Liver (tissue), 9 donors: ENCODE measurements around the gene OR52K1. TPM values are rescaled to one million over a fixed set of nuclear protein-coding genes. Genes with fewer than 3 reads are reported as not detected.

Source experiments
- DNase-seq: peaks from one replicate; pipeline ENCODE4 v3.0.0-alpha.2; 2017; ENCODE audit warnings: low spot score
- H3K27ac ChIP-seq, 2 donors: one replicate each; pipeline ENCODE4 v1.7.0; 2013; ENCODE audit warnings: inconsistent platforms in 2 of 2, low read length in 2 of 2, control low read depth in 1 of 2, low read depth in 1 of 2, mild to moderate bottlenecking in 1 of 2
- H3K27me3 ChIP-seq, 4 donors: one replicate each; pipeline versions ENCODE4 v1.6.1 to v1.7.0; 2013; ENCODE audit warnings: low read length in 3 of 4, inconsistent platforms in 1 of 4, mild to moderate bottlenecking in 1 of 4, moderate library complexity in 1 of 4; ENCODE audit not compliant: control insufficient read depth in 4 of 4, insufficient read depth in 4 of 4
- H3K36me3 ChIP-seq, 4 donors: one replicate each; pipeline versions ENCODE4 v1.6.1 to v1.7.0; 2013; ENCODE audit warnings: low read length in 3 of 4, mild to moderate bottlenecking in 3 of 4, low read depth in 1 of 4, moderate library complexity in 1 of 4; ENCODE audit not compliant: control insufficient read depth in 4 of 4, insufficient read depth in 3 of 4
- H3K4me1 ChIP-seq, 4 donors: one replicate each; pipeline versions ENCODE4 v1.6.1 to v1.7.0; 2013; ENCODE audit warnings: low read length in 3 of 4, mild to moderate bottlenecking in 3 of 4, moderate library complexity in 1 of 4; ENCODE audit not compliant: control insufficient read depth in 4 of 4, insufficient read depth in 4 of 4
- H3K4me3 ChIP-seq, 3 donors: one replicate each; pipeline versions ENCODE4 v1.6.1 to v1.7.0; 2013; ENCODE audit warnings: low read length in 3 of 3, control low read depth in 1 of 3, low read depth in 1 of 3, mild to moderate bottlenecking in 1 of 3
- H3K9ac ChIP-seq, 2 donors: one replicate each; pipeline ENCODE4 v1.7.0; 2013; ENCODE audit warnings: low read length in 2 of 2, mild to moderate bottlenecking in 2 of 2, moderate library complexity in 2 of 2, control low read depth in 1 of 2, low read depth in 1 of 2
- H3K9me3 ChIP-seq, 4 donors: one replicate each; pipeline versions ENCODE4 v1.6.1 to v1.7.0; 2013; ENCODE audit warnings: low read length in 3 of 4; ENCODE audit not compliant: control insufficient read depth in 4 of 4
- ATF3 ChIP-seq: IDR thresholded peaks from 2 replicates; pipeline ENCODE4 v1.6.1; 2016; ENCODE audit warnings: antibody characterized with exemption
- CTCF ChIP-seq: fragments of 150-350 bp; IDR thresholded peaks from 2 replicates; pipeline ENCODE4 v1.5.1; 2017; ENCODE audit warnings: improper control_type of control experiment, low read depth, low read length; ENCODE audit not compliant: missing input control
- EGR1 ChIP-seq, 2 donors: IDR thresholded peaks; 2 replicates each; pipeline ENCODE4 v1.6.1; 2016 to 2018; ENCODE audit warnings: antibody characterized with exemption in 2 of 2, low read depth in 2 of 2
- FOXA1 ChIP-seq: IDR thresholded peaks from 2 replicates; pipeline ENCODE4 v1.6.1; 2016; ENCODE audit warnings: antibody characterized with exemption
- FOXA2 ChIP-seq: IDR thresholded peaks from 2 replicates; pipeline ENCODE4 v1.6.1; 2016; ENCODE audit warnings: antibody characterized with exemption
- GABPA ChIP-seq, 2 donors: IDR thresholded peaks in 1 of 2; conservative IDR thresholded peaks in 1 of 2; 2 replicates each; pipeline ENCODE4 v1.6.1; 2016; ENCODE audit warnings: antibody characterized with exemption in 2 of 2, mild to moderate bottlenecking in 1 of 2, moderate library complexity in 1 of 2
- HNF4A ChIP-seq, 2 donors: conservative IDR thresholded peaks; 2 replicates each; pipeline ENCODE4 v1.6.1; 2016; ENCODE audit warnings: antibody characterized with exemption in 2 of 2, mild to moderate bottlenecking in 2 of 2
- HNF4G ChIP-seq: IDR thresholded peaks from 2 replicates; pipeline ENCODE4 v1.6.1; 2016; ENCODE audit warnings: antibody characterized with exemption
- JUND ChIP-seq, 2 donors: IDR thresholded peaks; 2 replicates each; pipeline ENCODE4 v1.6.1; 2016; ENCODE audit warnings: antibody characterized with exemption in 2 of 2
- MAX ChIP-seq: IDR thresholded peaks from 2 replicates; pipeline ENCODE4 v1.6.1; 2016; ENCODE audit warnings: antibody characterized with exemption
- NR2F2 ChIP-seq: IDR thresholded peaks from 2 replicates; pipeline ENCODE4 v1.6.1; 2016; ENCODE audit warnings: antibody characterized with exemption
- RAD21 ChIP-seq, 2 donors: IDR thresholded peaks; 2 replicates each; pipeline ENCODE4 v1.6.1; 2016; ENCODE audit warnings: antibody characterized with exemption in 2 of 2, mild to moderate bottlenecking in 2 of 2
- REST ChIP-seq: IDR thresholded peaks from 2 replicates; pipeline ENCODE4 v1.6.1; 2016; ENCODE audit warnings: antibody characterized with exemption, mild to moderate bottlenecking
- SP1 ChIP-seq: IDR thresholded peaks from 2 replicates; pipeline ENCODE4 v1.6.1; 2018; ENCODE audit warnings: antibody characterized with exemption, mild to moderate bottlenecking
- TAF1 ChIP-seq: conservative IDR thresholded peaks from 2 replicates; pipeline ENCODE4 v1.6.1; 2016; ENCODE audit warnings: antibody characterized with exemption, mild to moderate bottlenecking
- YY1 ChIP-seq: IDR thresholded peaks from 2 replicates; pipeline ENCODE4 v1.6.1; 2016; ENCODE audit warnings: antibody characterized with exemption, mild to moderate bottlenecking
- ZBTB33 ChIP-seq: IDR thresholded peaks from 2 replicates; pipeline ENCODE4 v1.6.1; 2016; ENCODE audit warnings: antibody characterized with exemption
- WGBS: extraction: QIAGEN DNeasy Blood & Tissue Kit; methylation state at CpG from one replicate; pipeline ENCODE4 v1.1.7; 2013; 5-methylcytosine and 5-hydroxymethylcytosine counted together
- polyA plus RNA-seq, 2 donors: library from polyadenylated mRNA; stranded (reverse) in 1 of 2; unstranded in 1 of 2; fragments of 200-250 nt in 1 of 2; fragments of >200 nt in 1 of 2; fragmentation: Nextera tagmentation in 1 of 2; extraction: Ambion mirVana in 1 of 2; gene quantifications; one replicate each; pipeline versions ENCODE4 v1.2.1 to v1.2.3, GENCODE V29; 2013 to 2015
- total RNA-seq, 2 donors: library from RNA; depleted of rRNA; stranded (reverse); fragments of >200 nt; gene quantifications; one replicate each; pipeline ENCODE4 v1.2.3, GENCODE V29; 2014
- donor health status: healthy.
- donor health status: healthy.
- donor health status: healthy.
- donor health status: healthy.
- donor health status: healthy.

OR52K1 gene
- total and polyA plus RNA-seq, 4 donors = under 0.01 TPM; not detected in 3

GRCh38 chr11:4522339-4522738 lies 39.9 kb downstream of the OR52K1 start:
- H3K36me3 ChIP-seq = no peaks in the 10 kb centered on the region
- no peaks in the 10 kb centered on the region for H3K9me3 ChIP-seq
- 56% methylated on average over 2 of the region's 2 CpGs for WGBS
- H3K27ac ChIP-seq = no peak overlapping the region
- TF ChIP-seq EGR1 (IDR thresholded peaks at IDR 0.05; ENCODE audit: low read depth in 2 of 2) = no peak
- TF ChIP-seq FOXA1 = no peak
- TF ChIP-seq MAX = no peak
- TF ChIP-seq ATF3 = no peak
- TF ChIP-seq RAD21 (IDR thresholded peaks at IDR 0.05) = no peak
- no peak for TF ChIP-seq FOXA2
- no peak for TF ChIP-seq HNF4G
- TF ChIP-seq REST = no peak
- TF ChIP-seq GABPA (IDR thresholded peaks at IDR 0.05 in 1 of 2, conservative IDR thresholded peaks at IDR 0.05 in 1 of 2) = no peak
- TF ChIP-seq YY1 = no peak
- no peak for TF ChIP-seq SP1
- TF ChIP-seq JUND (IDR thresholded peaks at IDR 0.05) = no peak
- no peak for TF ChIP-seq CTCF
- no peak for TF ChIP-seq HNF4A (conservative IDR thresholded peaks at IDR 0.05)
- no peak for TF ChIP-seq ZBTB33
- TF ChIP-seq NR2F2 = no peak
- TF ChIP-seq TAF1 = no peak
- H3K9ac ChIP-seq = no peak overlapping the region
- H3K27me3 ChIP-seq = no peaks in the 10 kb centered on the region
- no peaks in the 10 kb centered on the region for H3K4me1 ChIP-seq
- no peak overlapping the region for H3K4me3 ChIP-seq
- no peak for DNase-seq

- Histone ChIP-seq H3K36me3 (no peaks in the 10 kb centered on the region), H3K4me3 (no peak overlapping the region), H3K4me1 (no peaks in the 10 kb centered on the region), H3K9ac (no peak overlapping the region), H3K9me3 (no peaks in the 10 kb centered on the region), H3K27me3 (no peaks in the 10 kb centered on the region), H3K27ac (no peak overlapping the region)
- no peak for DNase-seq
- TF ChIP-seq FOXA1 (no peak), JUND (IDR thresholded peaks at IDR 0.05) (no peak), FOXA2 (no peak), TAF1 (no peak), ZBTB33 (no peak), GABPA (IDR thresholded peaks at IDR 0.05 in 1 of 2, conservative IDR thresholded peaks at IDR 0.05 in 1 of 2) (no peak), NR2F2 (no peak), SP1 (no peak)
- 85% methylated on average over 6 of the region's 6 CpGs for whole genome bisulfite sequencing
Measured at GRCh38 chr11:4522752-4523151, 40.3 kb downstream of the OR52K1 start.
